Stimulated activated CD8-positive, alpha-beta memory T cell treated with anti-CD3 and anti-CD28 coated beads, Interleukin-2, amount 100 ng/mL, for 48 hours (primary cell): ENCODE measurements around the gene INPP5A.
"Not testable (repeated sequence)": the region's sequence is repeated elsewhere in the genome, so short reads cannot be mapped to it uniquely, and the experiment has no call there.

Experiments
- DNase-seq, 2 donors: peaks; one replicate each; pipeline ENCODE4 v3.0.0-alpha.2; 2020; ENCODE audit warnings: low read depth in 2 of 2

INPP5A gene

GRCh38 chr10:132503581-132504421 is 33.8 kb upstream of the INPP5A start:
- DNase-seq, result no peak

- no peak for DNase-seq
Measured at GRCh38 chr10:132504501-132505272, 32.9 kb upstream of the INPP5A start.

GRCh38 chr10:132505546-132505945 is 32.0 kb upstream of the INPP5A start:
- not testable (repeated sequence) for DNase-seq

GRCh38 chr10:132506711-132507408 is 30.7 kb upstream of the INPP5A start:
- DNase-seq, result no peak

- no peak for DNase-seq
Measured at GRCh38 chr10:132507409-132507955, 30.1 kb upstream of the INPP5A start.

- DNase-seq, result no peak
Measured at GRCh38 chr10:132507956-132508490, 29.6 kb upstream of the INPP5A start.

- DNase-seq, result no peak
Measured at GRCh38 chr10:132508581-132509443, 28.8 kb upstream of the INPP5A start.

- DNase-seq, result no peak
Measured at GRCh38 chr10:132509506-132510173, 27.9 kb upstream of the INPP5A start.

GRCh38 chr10:132510174-132510611 is 27.4 kb upstream of the INPP5A start:
- no peak for DNase-seq

- DNase-seq, result no peak
Measured at GRCh38 chr10:132511121-132512051, 26.2 kb upstream of the INPP5A start.

- no peak for DNase-seq
Measured at GRCh38 chr10:132512052-132512442, 25.5 kb upstream of the INPP5A start.

- no peak for DNase-seq
Measured at GRCh38 chr10:132512693-132513345, 24.8 kb upstream of the INPP5A start.

GRCh38 chr10:132514821-132515520 is 22.6 kb upstream of the INPP5A start:
- no peak for DNase-seq

GRCh38 chr10:132515811-132516726 is 21.5 kb upstream of the INPP5A start:
- no peak for DNase-seq

GRCh38 chr10:132516771-132517725 is 20.5 kb upstream of the INPP5A start:
- DNase-seq, result no peak
